GM12865 (cell line): ENCODE data around the gene DHX35.

Experiments
- DNase-seq: peaks from one replicate; pipeline ENCODE4 v3.0.0; 2010; ENCODE audit warnings: low read depth
- H3K4me3 ChIP-seq: 2 replicates; pipeline ENCODE4 v1.5.1; 2011; ENCODE audit warnings: mild to moderate bottlenecking, low read depth, low read length, control low read depth
- TF ChIP-seq, protein P1 (sequence below): IDR thresholded peaks from 2 replicates; pipeline ENCODE4 v1.5.1; 2011; ENCODE audit warnings: low read length, control low read depth, low read depth, inconsistent platforms; ENCODE audit not compliant: insufficient read depth; ENCODE audit errors: missing control alignments

DHX35 gene

DNA sequence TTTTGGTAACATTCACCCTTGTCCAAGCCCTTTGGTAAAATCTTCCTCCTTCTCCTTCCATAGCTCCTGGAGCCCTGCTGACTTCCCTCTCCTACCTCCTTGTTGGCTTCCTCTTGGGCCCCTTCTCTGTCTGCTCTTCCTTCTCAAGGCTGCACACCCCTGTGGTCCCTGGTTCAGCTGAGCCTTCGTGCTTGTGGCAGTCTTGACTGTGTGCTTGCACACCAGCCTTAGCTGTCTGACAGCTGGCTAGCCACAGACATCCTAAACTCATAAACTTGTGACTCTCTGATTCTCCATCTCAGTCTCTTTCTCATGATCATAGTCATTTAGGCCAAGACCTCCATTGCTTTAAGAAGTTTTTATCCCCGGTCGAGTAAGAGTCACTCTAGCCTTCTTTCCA, 37.1 kb downstream of the DHX35 start:
- no peak overlapping the region for H3K4me3 ChIP-seq
- DNase-seq: no peak
- TF ChIP-seq, protein P1, sequence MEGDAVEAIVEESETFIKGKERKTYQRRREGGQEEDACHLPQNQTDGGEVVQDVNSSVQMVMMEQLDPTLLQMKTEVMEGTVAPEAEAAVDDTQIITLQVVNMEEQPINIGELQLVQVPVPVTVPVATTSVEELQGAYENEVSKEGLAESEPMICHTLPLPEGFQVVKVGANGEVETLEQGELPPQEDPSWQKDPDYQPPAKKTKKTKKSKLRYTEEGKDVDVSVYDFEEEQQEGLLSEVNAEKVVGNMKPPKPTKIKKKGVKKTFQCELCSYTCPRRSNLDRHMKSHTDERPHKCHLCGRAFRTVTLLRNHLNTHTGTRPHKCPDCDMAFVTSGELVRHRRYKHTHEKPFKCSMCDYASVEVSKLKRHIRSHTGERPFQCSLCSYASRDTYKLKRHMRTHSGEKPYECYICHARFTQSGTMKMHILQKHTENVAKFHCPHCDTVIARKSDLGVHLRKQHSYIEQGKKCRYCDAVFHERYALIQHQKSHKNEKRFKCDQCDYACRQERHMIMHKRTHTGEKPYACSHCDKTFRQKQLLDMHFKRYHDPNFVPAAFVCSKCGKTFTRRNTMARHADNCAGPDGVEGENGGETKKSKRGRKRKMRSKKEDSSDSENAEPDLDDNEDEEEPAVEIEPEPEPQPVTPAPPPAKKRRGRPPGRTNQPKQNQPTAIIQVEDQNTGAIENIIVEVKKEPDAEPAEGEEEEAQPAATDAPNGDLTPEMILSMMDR: no peak

DNA sequence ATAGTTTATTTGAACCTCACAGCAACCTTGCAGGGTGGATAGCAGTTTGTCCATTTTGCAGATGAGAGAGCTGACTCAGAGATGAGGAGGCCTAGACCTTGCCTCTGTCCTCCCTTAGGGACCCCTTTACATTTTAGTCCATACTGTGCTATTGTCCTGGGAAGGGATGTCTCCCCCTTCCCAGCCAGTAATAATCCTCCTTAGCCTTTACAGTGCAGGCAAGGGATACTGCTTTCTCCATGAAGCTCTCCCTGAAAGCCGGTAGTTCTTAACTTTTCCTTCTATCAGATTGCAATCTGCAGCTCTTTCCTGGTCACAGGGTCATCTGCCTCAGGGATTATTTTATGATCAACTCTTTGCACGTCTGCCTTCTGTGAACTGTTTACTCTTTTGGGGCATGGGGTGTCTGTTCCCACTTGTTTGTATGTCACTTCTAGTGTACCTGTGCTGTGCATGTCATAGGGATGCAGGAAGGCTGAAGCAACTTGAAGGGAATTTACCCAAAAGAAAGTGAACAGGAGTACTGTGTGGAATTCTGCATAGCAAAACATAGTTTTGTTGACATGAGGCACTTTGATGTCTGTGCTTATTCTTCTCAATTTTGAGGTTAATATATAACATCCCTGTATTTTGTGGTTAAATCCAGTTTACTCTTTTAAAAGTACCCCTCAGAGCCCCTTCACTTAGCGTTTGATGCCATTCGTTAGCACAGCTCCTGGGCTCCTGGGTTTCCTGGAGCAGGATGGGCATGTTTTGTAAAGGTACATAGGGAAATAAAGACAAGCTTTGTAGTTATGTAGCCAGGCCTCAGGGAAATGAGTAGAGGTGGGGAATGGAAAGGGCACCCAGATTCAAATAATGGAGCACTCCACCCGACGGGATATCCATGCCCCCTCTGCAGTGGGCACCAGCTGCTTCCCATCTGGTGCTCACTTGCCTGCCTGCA, 38.1 kb downstream of the DHX35 start:
- DNase-seq: no peak
- H3K4me3 ChIP-seq: no peak overlapping the region
- TF ChIP-seq, protein P1: no peak

DNA sequence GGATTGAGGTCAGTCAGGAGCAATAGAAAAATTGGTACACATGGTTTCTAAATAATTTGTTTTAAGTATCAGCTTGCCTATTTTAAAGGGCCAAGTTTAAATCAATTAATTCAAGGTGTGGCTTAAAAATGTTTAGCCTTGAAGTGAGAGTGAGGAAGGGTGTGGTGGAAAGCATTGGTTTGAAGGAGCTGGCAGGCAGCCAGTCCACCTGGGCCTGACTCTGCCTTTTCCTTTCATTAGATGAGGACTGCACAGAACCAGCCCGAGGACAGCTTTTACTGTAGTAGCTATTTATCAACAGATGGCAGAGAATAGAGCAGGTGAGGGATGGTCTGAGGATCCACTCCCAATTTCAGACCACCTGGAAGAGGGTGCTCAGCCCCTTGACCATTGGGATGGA, 42.4 kb downstream of the DHX35 start:
- no peak overlapping the region for H3K4me3 ChIP-seq
- TF ChIP-seq, protein P1: no peak
- DNase-seq: peak; percentile 25

DNA sequence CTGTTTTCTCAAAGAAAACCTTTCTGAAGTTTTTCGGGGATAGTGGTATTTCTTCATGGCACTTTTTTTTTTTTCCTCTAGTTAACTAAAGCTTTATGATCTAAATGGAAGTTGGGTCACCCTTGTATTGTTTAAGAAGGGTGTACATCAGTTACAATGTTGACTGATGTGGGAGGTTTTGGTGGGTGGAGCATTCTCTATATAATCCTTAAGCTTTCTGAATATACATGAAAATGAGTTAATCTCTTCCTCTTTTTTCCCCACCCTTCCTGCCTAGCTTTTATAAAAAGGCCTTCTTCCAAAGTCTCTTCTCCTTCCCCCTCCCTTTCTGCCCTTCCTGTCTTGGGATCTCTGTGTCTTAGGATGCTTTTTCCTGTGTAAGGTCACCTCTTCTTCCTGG, 47.2 kb downstream of the DHX35 start:
- no peak overlapping the region for H3K4me3 ChIP-seq
- DNase-seq: no peak
- TF ChIP-seq, protein P1: no peak

DNA sequence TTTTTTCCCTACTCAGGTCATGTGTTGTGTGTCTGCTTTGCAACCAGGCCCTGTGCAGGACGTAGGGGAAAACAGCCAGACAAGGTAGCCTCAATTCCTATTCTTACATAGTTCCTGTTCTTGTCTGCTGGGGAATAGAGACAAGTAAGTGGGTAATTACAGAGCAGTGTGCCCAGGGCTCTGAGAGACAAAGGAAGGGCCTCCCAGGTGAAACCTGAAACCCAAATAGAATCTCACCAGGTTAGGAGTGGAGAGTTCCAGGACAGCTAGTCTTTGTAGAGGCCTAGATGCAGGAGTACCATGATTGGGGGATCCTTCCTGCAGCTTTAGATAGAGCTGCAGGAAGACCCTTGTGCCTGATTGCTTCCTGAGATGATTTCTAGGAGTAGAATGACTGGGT, 48.4 kb downstream of the DHX35 start:
- TF ChIP-seq, protein P1: no peak
- no peak overlapping the region for H3K4me3 ChIP-seq
- DNase-seq: no peak

DNA sequence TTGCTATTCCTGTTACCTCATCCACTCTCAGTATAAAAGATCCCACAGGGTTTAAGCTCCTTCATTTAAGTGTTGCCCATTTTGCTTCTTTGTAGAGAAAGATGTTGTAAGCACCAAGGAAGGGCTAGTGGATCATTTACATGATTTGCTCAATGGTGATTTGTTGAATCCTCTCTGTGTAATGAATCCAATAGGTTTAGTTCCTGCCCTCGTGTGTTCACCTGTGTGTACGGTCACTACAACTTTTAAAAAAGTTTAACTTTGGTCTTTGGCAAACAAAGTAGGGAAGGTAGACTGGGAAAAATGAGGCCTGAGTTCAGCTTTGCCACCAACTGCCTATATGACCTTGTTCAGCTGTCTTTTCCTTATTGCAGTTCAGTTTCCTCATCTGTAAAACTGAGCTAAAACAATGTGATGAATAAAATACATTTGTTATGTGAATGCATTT, 51.5 kb downstream of the DHX35 start:
- DNase-seq: no peak
- H3K4me3 ChIP-seq: no peak overlapping the region
- TF ChIP-seq, protein P1: no peak
